Loucy (cell line): ENCODE measurements around the gene PADI4.

Experiments used
- EZH2phosphoT487 ChIP-seq: fragments of 200-600 bp; IDR thresholded peaks from 2 replicates; pipeline ENCODE4 v1.6.1; 2018; ENCODE audit warnings: antibody characterized with exemption, mild to moderate bottlenecking, moderate library complexity, borderline replicate concordance
- TF ChIP-seq, protein P1 (sequence below): fragments of 200-600 bp; sonication (generic); conservative IDR thresholded peaks from 2 replicates; pipeline ENCODE4 v1.5.1; 2014; ENCODE audit warnings: mild to moderate bottlenecking, antibody characterized with exemption, low read length

DNA sequence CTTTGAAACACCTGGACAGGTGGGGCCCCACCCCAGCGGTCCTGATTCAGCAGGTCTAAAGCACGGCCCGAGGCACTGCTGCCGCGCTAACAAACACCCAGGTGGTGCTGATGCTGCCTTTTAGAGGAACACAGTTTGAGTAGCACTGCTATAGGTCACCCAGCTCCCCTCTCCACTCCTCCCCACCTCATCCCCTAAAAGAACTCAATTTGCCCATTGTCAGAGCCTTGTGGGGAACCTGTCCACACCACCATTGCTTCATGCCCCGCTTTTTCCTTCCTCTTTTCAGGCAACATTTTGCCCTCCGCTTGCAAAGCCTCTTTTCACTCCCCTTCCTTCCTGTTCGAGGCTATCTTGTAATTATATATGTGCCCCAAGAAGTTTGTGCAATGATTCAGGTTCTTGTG is 26.2 kb upstream of the PADI4 start:
- TF ChIP-seq, protein P1, sequence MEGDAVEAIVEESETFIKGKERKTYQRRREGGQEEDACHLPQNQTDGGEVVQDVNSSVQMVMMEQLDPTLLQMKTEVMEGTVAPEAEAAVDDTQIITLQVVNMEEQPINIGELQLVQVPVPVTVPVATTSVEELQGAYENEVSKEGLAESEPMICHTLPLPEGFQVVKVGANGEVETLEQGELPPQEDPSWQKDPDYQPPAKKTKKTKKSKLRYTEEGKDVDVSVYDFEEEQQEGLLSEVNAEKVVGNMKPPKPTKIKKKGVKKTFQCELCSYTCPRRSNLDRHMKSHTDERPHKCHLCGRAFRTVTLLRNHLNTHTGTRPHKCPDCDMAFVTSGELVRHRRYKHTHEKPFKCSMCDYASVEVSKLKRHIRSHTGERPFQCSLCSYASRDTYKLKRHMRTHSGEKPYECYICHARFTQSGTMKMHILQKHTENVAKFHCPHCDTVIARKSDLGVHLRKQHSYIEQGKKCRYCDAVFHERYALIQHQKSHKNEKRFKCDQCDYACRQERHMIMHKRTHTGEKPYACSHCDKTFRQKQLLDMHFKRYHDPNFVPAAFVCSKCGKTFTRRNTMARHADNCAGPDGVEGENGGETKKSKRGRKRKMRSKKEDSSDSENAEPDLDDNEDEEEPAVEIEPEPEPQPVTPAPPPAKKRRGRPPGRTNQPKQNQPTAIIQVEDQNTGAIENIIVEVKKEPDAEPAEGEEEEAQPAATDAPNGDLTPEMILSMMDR, result no peak
- TF ChIP-seq EZH2phosphoT487, result no peak
